GM12878 (cell line): ENCODE results near the gene ZNF512B. TPM values are rescaled to one million over a fixed set of nuclear protein-coding genes. Genes with fewer than 3 reads are reported as not detected.

Experiments used
- ATAC-seq: fragments of 200-7000 bp; cut with Tn5 transposase; 3 replicates; pipeline ENCODE4 v1.9.1; 2020; ENCODE audit warnings: mild to moderate bottlenecking, moderate library complexity
- BruUV-seq: library from RNA; stranded (reverse); fragments of 400-500 nt; replicated peaks from 2 replicates; lab custom pipeline; 2021; lab: Mats Ljungman, UMichigan
- CTCF ChIA-PET: fragments of 300-600 bp; sonication (Branson Sonifier 250); formaldehyde crosslinking; extraction: SDS; loops from one replicate; lab custom pipeline; 2021; ENCODE audit warnings: inconsistent platforms; lab: Yijun Ruan, JAX
- POLR2A ChIA-PET: fragments of 350-600 bp; formaldehyde crosslinking; extraction: SDS; loops from one replicate; lab custom pipeline; 2021; ENCODE audit warnings: inconsistent platforms; lab: Charles Lee
- RAD21 ChIA-PET: fragments of 300-600 bp; sonication (Branson Sonifier 250); formaldehyde crosslinking; loops from one replicate; lab custom pipeline; 2023; ENCODE audit warnings: antibody characterized with exemption; ENCODE audit not compliant: unreplicated experiment; lab: Charles Lee
- SMC1A ChIA-PET: fragments of 300-600 bp; sonication (Branson Sonifier 250); formaldehyde crosslinking; loops from one replicate; lab custom pipeline; 2023; ENCODE audit not compliant: unreplicated experiment, uncharacterized antibody; lab: Charles Lee
- DNase-seq: peaks from one replicate; pipeline ENCODE4 v3.0.0-alpha.2; 2011; ENCODE audit warnings: low read depth, low spot score
- FAIRE-seq: peaks from 3 replicates; lab custom pipeline; 2011; peaks lifted over from hg19 to GRCh38; lab: Jason Lieb, UNC
- H2AFZ ChIP-seq: 2 replicates; pipeline ENCODE4 v1.6.0; 2011; ENCODE audit warnings: low read depth, low read length, control low read depth; ENCODE audit not compliant: control insufficient read depth
- H3K27ac ChIP-seq: 2 replicates; pipeline ENCODE4 v1.5.1; 2011; ENCODE audit warnings: control low read depth; ENCODE audit not compliant: control insufficient read depth, insufficient read depth
- H3K27me3 ChIP-seq, 2 experiments: replicated peaks in 1 of 2; 2 replicates each; pipeline versions ENCODE4 v1.6.0 to v1.6.1; 2011; ENCODE audit warnings: low read length in 1 of 2; ENCODE audit not compliant: control insufficient read depth in 2 of 2, insufficient read depth in 2 of 2
- H3K36me3 ChIP-seq, 2 experiments: 2 replicates each; pipeline ENCODE4 v1.5.1; 2011; ENCODE audit warnings: low read length in 1 of 2; ENCODE audit not compliant: control insufficient read depth in 2 of 2, insufficient read depth in 2 of 2
- H3K4me1 ChIP-seq: 2 replicates; pipeline ENCODE4 v1.6.1; 2011; ENCODE audit warnings: mild to moderate bottlenecking, low read length, moderate library complexity, mixed read lengths; ENCODE audit not compliant: control insufficient read depth, insufficient read depth
- H3K4me2 ChIP-seq: 2 replicates; pipeline ENCODE4 v1.6.0; 2011; ENCODE audit warnings: control low read depth; ENCODE audit not compliant: control insufficient read depth, insufficient read depth
- H3K4me3 ChIP-seq: fragments of 200-600 bp; sonication (generic); 2 replicates; pipeline ENCODE4 v1.5.1; 2016
- H3K79me2 ChIP-seq: 2 replicates; pipeline ENCODE4 v1.6.0; 2011; ENCODE audit warnings: low read length; ENCODE audit not compliant: control insufficient read depth, insufficient read depth
- H3K9ac ChIP-seq: 2 replicates; pipeline ENCODE4 v1.8.0; 2011; ENCODE audit warnings: low read length, control low read depth, mixed read lengths; ENCODE audit not compliant: control insufficient read depth, insufficient read depth
- H3K9me3 ChIP-seq: replicated peaks from 3 replicates; pipeline ENCODE4 v1.5.1; 2011; ENCODE audit warnings: mild to moderate bottlenecking, low read length; ENCODE audit not compliant: control insufficient read depth, insufficient read depth
- H4K20me1 ChIP-seq: 2 replicates; pipeline ENCODE4 v1.6.0; 2011; ENCODE audit not compliant: control insufficient read depth, insufficient read depth
- CHD2 ChIP-seq: IDR thresholded peaks from 2 replicates; pipeline ENCODE4 v1.6.1; 2011; ENCODE audit warnings: low read depth, low read length, improper control_type of control experiment, borderline replicate concordance
- CTCF ChIP-seq, 3 experiments: IDR thresholded peaks in 2 of 3; conservative IDR thresholded peaks in 1 of 3; 2 replicates each; pipeline ENCODE4 v1.5.1; 2011; ENCODE audit warnings: low read depth in 3 of 3, low read length in 3 of 3, mild to moderate bottlenecking in 3 of 3, control low read depth in 2 of 3, moderate library complexity in 2 of 3, inconsistent platforms in 1 of 3, mixed read lengths in 1 of 3; ENCODE audit not compliant: control insufficient read depth in 2 of 3, insufficient read depth in 1 of 3; ENCODE audit errors: extremely low read depth in 1 of 3
- E2F4 ChIP-seq: IDR thresholded peaks from 2 replicates; pipeline ENCODE4 v1.6.1; 2012; ENCODE audit warnings: low read depth, low read length, improper control_type of control experiment
- IKZF1 ChIP-seq: fragments of 450-650 bp; conservative IDR thresholded peaks from 2 replicates; pipeline ENCODE4 v1.6.1; 2017; ENCODE audit warnings: antibody characterized with exemption, mild to moderate bottlenecking
- LARP7 ChIP-seq: fragments of 450-650 bp; IDR thresholded peaks from 2 replicates; pipeline ENCODE4 v1.6.1; 2017; ENCODE audit warnings: mild to moderate bottlenecking
- NR2F1 ChIP-seq: fragments of 450-650 bp; conservative IDR thresholded peaks from 2 replicates; pipeline ENCODE4 v1.6.1; 2017; ENCODE audit warnings: mild to moderate bottlenecking
- POLR2A ChIP-seq: IDR thresholded peaks from 2 replicates; pipeline ENCODE4 v1.6.1; 2011; ENCODE audit warnings: low read depth, mild to moderate bottlenecking, low read length
- POLR2AphosphoS2 ChIP-seq: IDR thresholded peaks from 2 replicates; pipeline ENCODE4 v1.6.1; 2011; ENCODE audit warnings: low read depth, mild to moderate bottlenecking, low read length, improper control_type of control experiment, moderate library complexity
- RAD21 ChIP-seq: IDR thresholded peaks from 2 replicates; pipeline ENCODE4 v1.6.1; 2011; ENCODE audit warnings: mild to moderate bottlenecking, low read depth, low read length, moderate library complexity; ENCODE audit not compliant: insufficient read depth
- SUZ12 ChIP-seq: fragments of 200-600 bp; sonication (generic); IDR thresholded peaks from one replicate; pipeline ENCODE4 v1.6.1; 2018; ENCODE audit warnings: antibody characterized with exemption, mild to moderate bottlenecking; ENCODE audit not compliant: unreplicated experiment
- TBL1XR1 ChIP-seq: IDR thresholded peaks from 2 replicates; pipeline ENCODE4 v1.6.1; 2012; ENCODE audit warnings: low read depth, low read length, improper control_type of control experiment
- ZBTB11 ChIP-seq: fragments of 450-650 bp; formaldehyde crosslinking; IDR thresholded peaks from 2 replicates; pipeline ENCODE4 v1.5.0; 2022; ENCODE audit warnings: mild to moderate bottlenecking, missing genetic modification characterization
- ZBTB33 ChIP-seq: fragments of 450-650 bp; IDR thresholded peaks from 2 replicates; pipeline ENCODE4 v1.6.1; 2017; ENCODE audit warnings: mild to moderate bottlenecking
- WGBS: methylation state at CpG from one replicate; pipeline ENCODE4 v1.1.6; 2016; ENCODE audit warnings: low lambda C conversion rate; ENCODE audit not compliant: insufficient replicate concordance, insufficient coverage; ENCODE audit errors: missing lambda C conversion rate; 5-methylcytosine and 5-hydroxymethylcytosine counted together
- in situ Hi-C: fragments of 300-500 bp; cut with MboI; formaldehyde crosslinking; loops from 9 replicates; pipeline ENCODE4 v1.14.3; 2018; ENCODE audit warnings: mixed read lengths
- intact Hi-C: fragments of 100-400 bp; cut with micrococcal nuclease; formaldehyde crosslinking; loops from one replicate; pipeline ENCODE4 v1.14.2; 2022; ENCODE audit not compliant: unreplicated experiment
- polyA plus RNA-seq, 11 experiments: library from polyadenylated mRNA; depleted of rRNA in 4 of 11; unstranded in 6 of 11; stranded (reverse) in 5 of 11; fragments of >200 nt; fragmentation: Nextera tagmentation in 4 of 11; fragmentation: Illumina TruSeq in 1 of 11; extraction: Ambion mirVana in 4 of 11; extraction: Trizol in 1 of 11; gene quantifications; 1 replicate in 1 of 11; 2 replicates in 10 of 11; pipeline versions ENCODE4 v1.2.1 to v1.2.3, GENCODE V29; 2011 to 2016; ENCODE audit warnings: inconsistent platforms in 2 of 11, missing spikeins in 2 of 11, low read depth in 1 of 11
- total RNA-seq, 4 experiments: library from RNA; depleted of rRNA in 3 of 4; stranded (reverse); fragments of >200 nt in 3 of 4; fragmentation: Illumina TruSeq in 1 of 4; extraction: Trizol in 1 of 4; gene quantifications; 2 replicates each; pipeline versions ENCODE4 v1.2.1 to v1.2.3, GENCODE V29; 2013 to 2021

ZNF512B gene
- total and polyA plus RNA-seq, 10 of the 15 experiments (the other 5 are each of a cell fraction or from before 2014, with no cell fraction given) = 0.06 to 23.9 (median 4.0) TPM

- intact Hi-C loops = loop anchor here (2.0 to 5.0 kb wide), 2 partner anchors 17 to 437 kb away; partner anchors contain the start of genes PTK6 and UCKL1
- H3K4me3 ChIP-seq = no peak overlapping the region
- in situ Hi-C loops = no loop called here
- BruUV-seq = no TSS peak
- ChIA-PET CTCF (interaction anchor here (0.5 to 3.2 kb wide), 19 partner anchors 10 to 437 kb away, joined by 3 to 12 read pairs (median 3); partner anchors contain the start of genes C20orf204, PTK6, TPD52L2 and UCKL1), POLR2A (interaction anchor here (0.6 kb wide), 1 partner anchor 12 kb away, joined by 3 read pairs; no protein-coding TSS in a partner anchor), SMC1A (interaction anchor here (0.7 to 2.0 kb wide), 4 partner anchors 18 to 436 kb away, joined by 3 to 7 read pairs (median 3); partner anchors contain the start of genes PTK6 and UCKL1), RAD21 (interaction anchor here (0.6 to 1.8 kb wide), 8 partner anchors 16 to 436 kb away, joined by 3 to 8 read pairs (median 4); partner anchors contain the start of genes PTK6 and TPD52L2)
- peaks cover 24% of the 10 kb centered on the region for H3K79me2 ChIP-seq
- no peak for DNase-seq
- peaks cover 21% of the 10 kb centered on the region for H3K4me1 ChIP-seq
- no peak overlapping the region; the same call in 1 of the 2 replicates for H3K27ac ChIP-seq
- ATAC-seq = peak; percentile 76
- H3K9ac ChIP-seq = no peak overlapping the region
- no peak for FAIRE-seq
- peak overlapping the region; percentile 1; the same call in 1 of the 2 replicates for H3K4me2 ChIP-seq
- no peak overlapping the region for H2AFZ ChIP-seq
- no peaks in the 10 kb centered on the region for H4K20me1 ChIP-seq
- no peaks in the 10 kb centered on the region for H3K9me3 ChIP-seq
- 28% methylated on average over 33 of the region's 37 CpGs for WGBS
- no peaks in the 10 kb centered on the region for H3K27me3 ChIP-seq
- peaks cover 8 to 15% of the 10 kb centered on the region in 2 experiments; a peak in 3 of 4 replicates for H3K36me3 ChIP-seq
- TF ChIP-seq POLR2AphosphoS2 (peak; percentile 7; the same call in 1 of the 2 replicates), RAD21 (peak; percentile 77), SUZ12 (no peak), ZBTB33 (peak; percentile 65; the same call in 1 of the 2 replicates), ZBTB11 (no peak), E2F4 (0 out of 2 replicates have a peak, but pooled peaks have one; percentile 3), LARP7 (peak; percentile 64; the same call in 1 of the 2 replicates), CTCF (IDR thresholded peaks at IDR 0.05 in 2 of 3, conservative IDR thresholded peaks at IDR 0.05 in 1 of 3; ENCODE audit: control insufficient read depth in 2 of 3, extremely low read depth in 1 of 3, insufficient read depth in 1 of 3, low read depth in 3 of 3, low read length in 3 of 3) (peak; percentile 89 to 97 (median 95)), POLR2A (peak; percentile 68), CHD2 (peak; percentile 40; the same call in 1 of the 2 replicates), IKZF1 (peak; percentile 51), TBL1XR1 (no peak), NR2F1 (0 out of 2 replicates have a peak, but pooled peaks have one; percentile 17)
Measured at GRCh38 chr20:63973636-63974401, 4.1 kb upstream of the ZNF512B start.
